RKO (cell line): Measurements from ENCODE around the gene RNF11.
A peak's percentile ranks its signal among the peaks of the same experiment; 100 is the strongest.

Experiments
- DNase-seq: peaks from one replicate; pipeline ENCODE4 v3.0.0-alpha.2; 2016; ENCODE audit warnings: low spot score

The RNF11 gene

DNA sequence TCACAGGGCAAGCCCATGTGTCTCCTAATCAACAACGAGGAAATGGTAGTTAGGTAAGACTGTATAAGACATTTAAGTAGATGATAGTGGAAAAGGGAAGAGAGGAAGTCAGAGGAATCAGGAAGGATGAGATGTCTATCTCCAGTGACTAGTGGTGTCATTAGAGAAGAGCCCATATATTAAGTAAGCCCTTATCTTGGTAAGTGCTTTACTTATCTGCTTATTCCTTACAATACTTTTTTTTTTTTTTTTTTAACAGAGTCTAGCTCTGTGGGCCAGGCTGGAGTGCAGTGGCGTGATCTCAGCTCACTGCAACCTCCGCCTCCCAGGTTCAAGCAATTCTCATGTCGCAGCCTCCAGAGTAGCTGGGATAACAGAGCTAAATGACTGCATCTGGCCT lies 29.5 kb downstream of the RNF11 start:
- no peak for DNase-seq

DNA sequence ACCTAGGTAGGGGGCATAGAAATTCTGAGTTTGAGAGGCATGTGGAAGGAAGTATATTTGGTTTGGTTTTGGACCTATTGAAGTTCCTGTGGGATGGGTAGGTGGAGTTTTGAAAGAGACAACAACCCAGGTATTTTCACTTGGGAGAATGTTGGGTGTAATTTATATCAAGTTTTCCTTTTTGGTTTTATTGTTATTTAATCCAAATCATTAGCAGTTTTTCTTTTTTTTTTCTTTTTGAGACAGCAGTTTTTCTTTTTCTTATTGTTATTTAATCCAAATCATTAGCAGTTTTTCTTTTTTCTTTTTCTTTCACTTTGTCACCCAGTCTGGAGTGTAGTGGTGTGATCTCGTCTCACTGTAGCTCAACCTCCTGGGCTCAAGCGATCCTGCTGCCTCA lies 30.1 kb downstream of the RNF11 start:
- no peak for DNase-seq

DNA sequence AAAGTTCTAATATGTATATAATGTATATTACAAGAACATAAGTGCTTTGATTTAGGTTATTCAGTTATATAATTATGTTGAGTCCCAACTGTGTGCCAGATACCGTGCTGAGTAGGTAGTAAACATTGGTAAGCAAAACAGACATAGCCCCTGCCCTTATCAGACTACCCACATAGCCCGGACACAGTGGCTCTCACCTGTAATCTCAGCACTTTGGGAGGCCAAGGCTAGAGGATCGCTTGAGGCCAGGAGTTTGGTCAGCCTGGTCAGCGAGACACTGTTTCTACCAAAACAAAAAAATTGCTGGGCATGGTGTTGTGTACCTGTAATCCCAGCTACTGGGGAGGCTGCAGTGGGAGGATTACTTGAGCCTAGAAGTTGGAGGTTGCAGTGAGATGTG lies 30.7 kb downstream of the RNF11 start:
- DNase-seq = no peak

- DNase-seq = no peak
Measured at GRCh38 chr1:51268634-51269033, 32.6 kb downstream of the RNF11 start.

- DNase-seq = no peak
Measured at GRCh38 chr1:51270751-51271150, 34.7 kb downstream of the RNF11 start.

- no peak for DNase-seq
Measured at GRCh38 chr1:51272916-51273315, 36.8 kb downstream of the RNF11 start.

GRCh38 chr1:51274676-51275075 lies 38.6 kb downstream of the RNF11 start:
- DNase-seq = no peak

DNA sequence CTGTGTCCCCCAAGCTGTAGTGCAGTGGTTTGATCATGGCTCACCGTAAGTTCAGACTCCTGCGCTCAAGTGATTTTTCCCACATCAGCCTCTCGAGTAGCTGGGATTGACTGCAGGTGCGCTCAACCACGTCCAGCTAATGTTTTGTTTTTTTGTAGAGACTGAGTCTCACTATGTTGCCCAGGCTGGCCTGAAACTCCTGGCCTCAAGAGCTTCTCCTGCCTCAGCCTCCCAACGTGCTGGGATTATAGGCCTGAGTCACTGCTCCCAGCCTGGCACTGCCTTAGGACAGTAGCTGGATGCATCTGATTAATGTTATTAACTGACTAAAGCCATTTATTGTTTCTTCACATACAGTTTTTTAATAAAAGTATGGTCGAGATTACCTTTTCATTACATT lies 40.2 kb downstream of the RNF11 start:
- DNase-seq = no peak

- DNase-seq = no peak
Measured at GRCh38 chr1:51280321-51280978, 44.4 kb downstream of the RNF11 start.

DNA sequence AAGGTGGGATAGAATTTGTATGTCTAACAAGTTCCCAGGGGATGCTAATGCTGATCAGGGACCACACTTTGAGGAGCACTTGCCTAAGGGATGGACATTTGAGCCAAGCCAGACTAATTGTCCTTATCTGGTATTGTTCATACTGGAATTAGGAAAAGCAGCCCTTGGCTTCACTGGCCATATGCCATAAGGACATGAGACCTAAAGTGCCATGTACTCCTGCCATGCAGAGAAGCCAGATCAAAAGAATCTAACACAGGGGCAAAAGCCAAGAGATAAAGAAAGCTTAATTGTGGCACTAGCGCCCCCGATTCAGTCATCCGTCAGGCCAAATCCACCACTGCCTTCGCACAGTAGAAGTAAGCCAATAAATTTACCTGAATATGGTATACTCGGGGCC lies 45.7 kb downstream of the RNF11 start:
- no peak for DNase-seq

GRCh38 chr1:51282605-51283004 lies 46.5 kb downstream of the RNF11 start:
- DNase-seq = no peak

DNA sequence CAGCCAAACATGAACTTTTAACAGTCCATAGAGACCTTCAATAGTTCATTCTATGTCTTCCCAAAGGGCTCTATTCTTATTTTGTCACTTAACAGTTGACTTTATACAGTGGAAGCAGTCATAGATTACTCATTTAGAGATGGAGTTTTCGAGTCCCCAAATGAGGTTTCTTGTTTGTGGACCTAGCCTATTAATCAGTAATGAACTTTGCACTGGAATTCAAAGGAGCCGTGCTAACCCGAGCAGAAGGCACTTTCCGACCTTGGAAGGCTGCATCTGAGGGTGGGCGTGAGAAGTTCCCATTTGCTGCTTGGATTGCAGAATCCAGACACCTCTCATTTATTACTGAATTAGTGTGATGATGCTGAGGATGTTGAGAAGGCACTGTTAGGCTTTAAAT lies 47.9 kb downstream of the RNF11 start:
- no peak for DNase-seq

DNA sequence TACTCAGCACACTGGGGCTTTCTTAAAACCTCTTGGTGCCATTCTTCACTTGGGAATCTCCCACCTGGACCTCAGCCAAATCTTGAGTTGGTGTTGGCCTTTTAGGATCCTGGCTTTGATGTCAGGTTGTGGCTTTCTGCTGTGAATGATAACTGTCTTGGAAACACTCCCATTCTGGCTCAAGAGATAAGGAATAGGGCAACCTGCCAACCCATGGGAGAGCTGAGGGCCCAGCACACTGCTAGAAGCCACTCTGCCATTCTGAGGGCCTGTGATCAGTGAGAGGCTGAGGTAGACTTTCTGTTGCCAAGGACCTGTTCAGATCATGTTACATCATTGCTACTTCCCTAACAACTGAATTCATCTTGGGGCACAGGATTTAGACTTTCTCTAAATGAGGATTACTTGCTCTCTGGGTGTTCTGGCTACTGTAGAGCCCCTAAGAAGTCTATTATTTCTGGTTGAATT lies 48.4 kb downstream of the RNF11 start:
- DNase-seq = no peak

DNA sequence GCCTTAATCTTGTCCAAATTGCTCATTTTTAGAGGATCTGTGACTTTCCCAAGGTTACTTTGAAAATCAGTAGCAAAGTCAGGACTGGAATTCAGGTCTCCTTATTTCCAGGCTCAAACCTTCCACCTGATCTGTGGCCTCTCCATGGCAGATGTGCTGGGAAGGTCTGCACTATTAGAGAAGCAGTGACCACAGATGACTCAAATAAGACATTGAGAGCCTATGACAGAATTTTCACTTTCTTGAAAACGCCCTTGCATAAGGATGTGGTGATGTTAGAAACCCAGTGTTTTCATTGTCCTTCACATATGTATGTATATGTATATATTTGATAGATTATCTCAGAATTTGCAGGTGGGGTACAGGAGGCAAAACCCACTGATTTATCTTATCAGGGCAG lies 49.0 kb downstream of the RNF11 start:
- DNase-seq = no peak

GRCh38 chr1:51287966-51288365 lies 51.9 kb downstream of the RNF11 start:
- no peak for DNase-seq

DNA sequence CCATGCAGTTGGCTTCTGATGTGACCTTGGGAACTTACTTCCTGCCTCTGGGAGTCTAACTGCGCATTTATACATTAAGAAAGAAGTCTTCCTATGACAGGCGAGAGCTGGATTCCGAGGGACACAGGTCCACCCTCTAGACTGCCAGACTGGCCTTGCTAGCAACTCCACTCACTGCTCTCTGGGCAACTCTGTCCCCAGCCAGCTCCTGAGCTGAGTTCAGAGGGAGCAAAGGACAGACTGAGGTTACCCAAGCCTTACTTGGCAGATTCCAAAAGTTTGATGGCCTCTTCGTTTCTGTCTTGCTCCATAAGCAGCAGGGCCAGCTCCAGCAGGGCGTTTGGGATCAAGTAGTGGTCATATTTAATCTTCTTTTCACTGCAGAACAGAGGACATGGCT lies 52.5 kb downstream of the RNF11 start:
- no peak for DNase-seq

DNA sequence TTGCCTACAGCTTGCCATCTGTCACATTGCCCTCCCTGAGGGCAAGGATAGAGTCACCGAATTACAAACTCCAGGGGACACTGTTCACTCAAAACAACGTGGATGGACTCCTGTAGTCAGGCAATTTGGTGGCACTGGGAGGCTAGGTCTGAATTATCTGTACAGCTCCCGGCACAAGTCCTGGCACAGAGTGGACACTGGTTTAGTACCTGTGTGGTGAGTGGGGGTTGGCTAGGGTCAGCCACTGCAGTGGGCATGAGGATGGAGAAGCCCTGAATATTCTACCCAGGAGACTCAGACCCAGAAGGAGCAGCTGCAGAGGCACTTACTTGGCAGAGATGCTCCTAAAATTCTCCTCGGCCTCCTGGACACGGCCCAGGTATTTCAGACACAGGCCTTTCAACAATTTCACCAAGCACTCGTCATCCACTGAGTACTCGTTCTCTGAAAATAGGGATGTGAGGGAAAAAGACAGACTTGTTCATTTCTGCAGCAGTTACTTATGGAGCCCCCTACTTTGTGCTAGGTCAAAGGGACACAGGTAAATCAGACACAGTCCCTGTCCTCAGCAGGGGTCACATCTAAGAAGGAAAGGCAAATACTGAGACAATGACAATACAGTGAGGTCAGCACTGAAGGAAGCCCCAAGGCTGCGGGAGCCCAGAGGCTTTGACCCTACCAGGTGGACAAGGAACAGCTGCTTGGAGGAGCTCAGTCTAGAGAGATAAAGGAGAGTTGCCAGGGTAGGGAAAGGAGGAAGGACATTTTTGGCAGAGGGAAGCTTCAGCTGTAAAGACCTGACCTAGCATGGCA lies 53.8 kb downstream of the RNF11 start:
- no peak for DNase-seq

DNA sequence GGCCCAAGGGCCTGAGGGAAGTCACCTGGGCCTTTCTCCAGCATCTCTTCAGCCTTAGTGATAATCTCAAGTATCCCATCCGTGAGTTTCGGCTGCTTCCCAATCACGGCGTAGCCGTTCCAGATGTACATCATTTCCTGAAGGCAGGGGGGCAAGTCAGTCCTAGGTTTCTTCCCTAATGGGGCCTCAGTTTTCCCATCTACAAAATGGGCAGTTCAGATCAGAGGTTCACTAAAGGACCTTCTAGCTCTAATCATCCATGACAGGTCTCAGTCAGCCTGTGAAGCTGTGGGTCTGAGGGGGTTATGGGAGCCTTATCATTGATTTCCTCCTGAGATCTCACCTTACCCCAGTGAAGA lies 54.4 kb downstream of the RNF11 start:
- no peak for DNase-seq

DNA sequence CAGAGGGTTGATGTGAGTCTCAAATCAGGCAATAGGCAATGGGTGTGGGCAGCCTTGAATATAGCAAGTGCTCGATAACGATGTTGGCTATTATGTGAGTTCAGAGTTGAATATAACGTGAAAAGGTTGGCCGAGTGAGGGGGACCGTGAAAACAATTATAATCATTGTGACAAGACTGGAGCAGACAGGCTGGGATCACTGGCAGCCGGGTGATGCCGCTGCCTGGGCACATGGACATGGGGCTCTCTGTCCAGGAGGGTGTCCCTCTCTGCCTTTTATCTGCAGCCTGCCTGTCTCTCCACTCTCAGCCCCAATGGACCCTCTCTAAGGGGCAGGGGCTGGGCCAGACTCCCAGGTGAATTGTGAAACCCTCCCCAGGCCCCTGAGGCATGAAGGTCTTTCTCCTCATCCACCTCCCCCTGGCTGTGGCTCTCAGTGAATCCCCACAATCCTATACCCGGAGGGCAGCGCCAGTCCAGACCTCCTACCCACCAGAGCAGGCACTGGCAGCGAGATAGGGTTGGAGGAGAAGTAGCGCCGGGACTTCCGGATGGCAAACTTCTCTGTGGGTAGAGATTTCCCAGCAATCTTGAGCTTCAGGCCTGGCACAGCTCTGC lies 57.9 kb downstream of the RNF11 start:
- DNase-seq = no peak

GRCh38 chr1:51294566-51295184 lies 58.6 kb downstream of the RNF11 start:
- no peak for DNase-seq

- DNase-seq = no peak
Measured at GRCh38 chr1:51295926-51296325, 59.9 kb downstream of the RNF11 start.

DNA sequence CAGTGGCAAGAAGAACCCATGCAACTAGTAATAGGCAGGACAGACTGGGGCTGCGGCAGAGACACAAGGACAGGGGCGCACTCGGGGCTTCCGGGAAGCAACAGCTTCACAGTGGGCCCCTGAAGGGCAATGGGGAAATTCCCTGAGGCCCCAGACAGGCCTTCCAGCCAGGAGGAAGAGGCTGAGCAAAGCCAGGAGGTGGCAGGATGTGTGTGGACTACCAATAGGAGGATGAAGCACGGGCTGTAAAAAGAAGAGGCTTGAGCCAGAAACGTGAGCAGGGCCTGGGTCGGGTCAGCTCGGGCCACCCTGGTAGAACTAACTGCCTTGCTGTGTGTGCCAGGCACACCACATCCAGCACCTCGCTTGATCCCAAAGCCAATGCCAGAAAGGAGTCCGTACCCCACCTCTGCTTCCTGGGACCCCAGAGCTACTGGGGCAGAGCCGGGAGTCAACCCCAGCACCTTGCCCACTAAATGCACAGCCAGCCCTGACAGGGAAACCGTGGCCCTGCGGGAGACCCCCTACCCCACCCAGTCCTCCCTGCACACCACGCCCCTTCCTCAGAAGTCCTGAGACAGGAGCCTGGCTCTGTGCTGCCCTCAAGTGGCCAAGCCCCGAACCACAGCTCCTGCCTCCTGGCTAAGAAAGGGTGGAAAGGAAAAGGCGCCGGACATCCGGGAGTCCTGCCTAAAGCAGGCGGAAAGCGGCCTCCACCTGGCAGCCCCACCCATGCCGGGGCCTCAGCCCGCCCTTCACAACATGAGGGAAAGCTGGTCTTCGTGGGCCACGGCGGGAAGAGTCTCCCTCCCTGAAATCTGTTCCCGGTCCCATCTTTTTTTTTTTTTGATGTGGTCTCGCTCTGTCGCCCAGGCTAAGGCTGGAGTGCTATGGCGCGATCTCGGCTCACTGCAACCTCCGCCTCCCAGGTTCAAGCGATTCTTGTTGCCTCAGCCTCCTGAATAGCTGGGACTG lies 60.6 kb downstream of the RNF11 start:
- peak; percentile 73 for DNase-seq
